Stimulated activated naive B cell treated with anti-CD40 and anti-IgM and Interleukin-4, amounts not matched to agents 10 μg/mL and 1 μg/mL and 100 μg/mL, for 72 hours (primary cell): Measurements from ENCODE around the gene ARHGAP12.

Source experiments
- ATAC-seq, 2 donors: fragments of 150-1000 bp; cut with Tn5 transposase; replicated peaks; 2 replicates each; pipeline ENCODE4 v1.10.0; 2021; ENCODE audit warnings: moderate library complexity in 1 of 2
- DNase-seq: peaks from one replicate; pipeline ENCODE4 v3.0.0; 2021
- H3K27ac Mint-ChIP-seq: one replicate; pipeline ENCODE4 v1.8.0; 2022; ENCODE audit warnings: mild to moderate bottlenecking, mixed read lengths
- H3K27me3 Mint-ChIP-seq, 2 donors: one replicate each; pipeline ENCODE4 v1.8.0; 2022; ENCODE audit warnings: mixed read lengths in 2 of 2
- H3K36me3 Mint-ChIP-seq, 2 donors: one replicate each; pipeline ENCODE4 v1.8.0; 2022; ENCODE audit warnings: mixed read lengths in 2 of 2, mild to moderate bottlenecking in 1 of 2
- H3K4me1 Mint-ChIP-seq, 2 donors: one replicate each; pipeline ENCODE4 v1.8.0; 2022; ENCODE audit warnings: mixed read lengths in 2 of 2, mild to moderate bottlenecking in 1 of 2
- H3K4me3 Mint-ChIP-seq, 2 donors: one replicate each; pipeline ENCODE4 v1.8.0; 2022; ENCODE audit warnings: mild to moderate bottlenecking in 2 of 2, mixed read lengths in 2 of 2, moderate library complexity in 1 of 2
- H3K9me3 Mint-ChIP-seq, 2 donors: one replicate each; pipeline ENCODE4 v1.8.0; 2022; ENCODE audit warnings: mixed read lengths in 2 of 2, mild to moderate bottlenecking in 1 of 2

ARHGAP12 gene

GRCh38 chr10:31760674-31761081 lies 168.0 kb downstream of the ARHGAP12 start:
- DNase-seq (no peak), ATAC-seq (no peak)
- H3K27me3 Mint-ChIP-seq: no peaks in the 10 kb centered on the region
- H3K9me3 Mint-ChIP-seq: peaks cover 0 to 2% of the 10 kb centered on the region in 2 donors
- H3K4me3 Mint-ChIP-seq: peak overlapping the region; percentile 82 to 95
- H3K4me1 Mint-ChIP-seq: peaks cover 6 to 19% of the 10 kb centered on the region in 2 donors
- peak overlapping the region; percentile 44 for H3K27ac Mint-ChIP-seq
- no peaks in the 10 kb centered on the region for H3K36me3 Mint-ChIP-seq

- peak; percentile 91 for DNase-seq
- peaks cover 6 to 19% of the 10 kb centered on the region in 2 donors for H3K4me1 Mint-ChIP-seq
- H3K4me3 Mint-ChIP-seq: peak overlapping the region; percentile 87 to 95
- H3K27ac Mint-ChIP-seq: peak overlapping the region; percentile 95
- H3K36me3 Mint-ChIP-seq: no peaks in the 10 kb centered on the region
- H3K27me3 Mint-ChIP-seq: no peaks in the 10 kb centered on the region
- H3K9me3 Mint-ChIP-seq: peaks cover 0 to 2% of the 10 kb centered on the region in 2 donors
- peak; percentile 92 to 95 for ATAC-seq
These were observed 168.6 kb downstream of the ARHGAP12 start for GRCh38 chr10:31759799-31760626.

GRCh38 chr10:31759124-31759798 lies 169.4 kb downstream of the ARHGAP12 start:
- ATAC-seq (peak; percentile 38 to 43), DNase-seq (peak; percentile 60)
- H3K27me3 Mint-ChIP-seq: no peaks in the 10 kb centered on the region
- peak overlapping the region; percentile 97 for H3K27ac Mint-ChIP-seq
- no peaks in the 10 kb centered on the region for H3K36me3 Mint-ChIP-seq
- peak overlapping the region; percentile 95 to 96 for H3K4me3 Mint-ChIP-seq
- H3K9me3 Mint-ChIP-seq: no peaks in the 10 kb centered on the region
- peaks cover 6 to 19% of the 10 kb centered on the region in 2 donors for H3K4me1 Mint-ChIP-seq

- H3K27me3 Mint-ChIP-seq: no peaks in the 10 kb centered on the region
- H3K36me3 Mint-ChIP-seq: no peaks in the 10 kb centered on the region
- no peak overlapping the region for H3K4me3 Mint-ChIP-seq
- H3K27ac Mint-ChIP-seq: no peak overlapping the region
- H3K9me3 Mint-ChIP-seq: no peaks in the 10 kb centered on the region
- ATAC-seq (no peak), DNase-seq (no peak)
- H3K4me1 Mint-ChIP-seq: peaks cover 8 to 26% of the 10 kb centered on the region in 2 donors
These were observed 170.1 kb downstream of the ARHGAP12 start for GRCh38 chr10:31758495-31758894.

- no peak for ATAC-seq
- H3K9me3 Mint-ChIP-seq: no peaks in the 10 kb centered on the region
- no peaks in the 10 kb centered on the region for H3K36me3 Mint-ChIP-seq
- no peaks in the 10 kb centered on the region for H3K27me3 Mint-ChIP-seq
- no peak overlapping the region for H3K4me3 Mint-ChIP-seq
- no peak overlapping the region for H3K27ac Mint-ChIP-seq
- peaks cover 8 to 27% of the 10 kb centered on the region in 2 donors for H3K4me1 Mint-ChIP-seq
- no peak for DNase-seq
These were observed 170.8 kb downstream of the ARHGAP12 start for GRCh38 chr10:31757831-31758230.

- peaks cover 8 to 27% of the 10 kb centered on the region in 2 donors for H3K4me1 Mint-ChIP-seq
- no peak overlapping the region for H3K27ac Mint-ChIP-seq
- DNase-seq (no peak), ATAC-seq (no peak)
- no peak overlapping the region for H3K4me3 Mint-ChIP-seq
- H3K9me3 Mint-ChIP-seq: no peaks in the 10 kb centered on the region
- H3K36me3 Mint-ChIP-seq: no peaks in the 10 kb centered on the region
- no peaks in the 10 kb centered on the region for H3K27me3 Mint-ChIP-seq
These were observed 171.2 kb downstream of the ARHGAP12 start for GRCh38 chr10:31757386-31757791.

- Mint-ChIP-seq H3K9me3 (no peaks in the 10 kb centered on the region), H3K27ac (no peak overlapping the region), H3K4me1 (peaks cover 13 to 30% of the 10 kb centered on the region in 2 donors), H3K36me3 (no peaks in the 10 kb centered on the region), H3K27me3 (no peaks in the 10 kb centered on the region), H3K4me3 (no peak overlapping the region)
- no peak for DNase-seq
- ATAC-seq: no peak
These were observed 171.9 kb downstream of the ARHGAP12 start for GRCh38 chr10:31756729-31757110.

GRCh38 chr10:31756101-31756728 lies 172.4 kb downstream of the ARHGAP12 start:
- Mint-ChIP-seq H3K9me3 (no peaks in the 10 kb centered on the region), H3K27ac (no peak overlapping the region), H3K4me3 (no peak overlapping the region), H3K4me1 (peaks cover 18 to 31% of the 10 kb centered on the region in 2 donors), H3K27me3 (no peaks in the 10 kb centered on the region), H3K36me3 (no peaks in the 10 kb centered on the region)
- ATAC-seq (no peak), DNase-seq (no peak)
